ENCODE measurements around the gene CBFA2T3.
"Not testable (repeated sequence)": the region's sequence is repeated elsewhere in the genome, so short reads cannot be mapped to it uniquely, and the experiment has no call there.

The CBFA2T3 gene

DNA sequence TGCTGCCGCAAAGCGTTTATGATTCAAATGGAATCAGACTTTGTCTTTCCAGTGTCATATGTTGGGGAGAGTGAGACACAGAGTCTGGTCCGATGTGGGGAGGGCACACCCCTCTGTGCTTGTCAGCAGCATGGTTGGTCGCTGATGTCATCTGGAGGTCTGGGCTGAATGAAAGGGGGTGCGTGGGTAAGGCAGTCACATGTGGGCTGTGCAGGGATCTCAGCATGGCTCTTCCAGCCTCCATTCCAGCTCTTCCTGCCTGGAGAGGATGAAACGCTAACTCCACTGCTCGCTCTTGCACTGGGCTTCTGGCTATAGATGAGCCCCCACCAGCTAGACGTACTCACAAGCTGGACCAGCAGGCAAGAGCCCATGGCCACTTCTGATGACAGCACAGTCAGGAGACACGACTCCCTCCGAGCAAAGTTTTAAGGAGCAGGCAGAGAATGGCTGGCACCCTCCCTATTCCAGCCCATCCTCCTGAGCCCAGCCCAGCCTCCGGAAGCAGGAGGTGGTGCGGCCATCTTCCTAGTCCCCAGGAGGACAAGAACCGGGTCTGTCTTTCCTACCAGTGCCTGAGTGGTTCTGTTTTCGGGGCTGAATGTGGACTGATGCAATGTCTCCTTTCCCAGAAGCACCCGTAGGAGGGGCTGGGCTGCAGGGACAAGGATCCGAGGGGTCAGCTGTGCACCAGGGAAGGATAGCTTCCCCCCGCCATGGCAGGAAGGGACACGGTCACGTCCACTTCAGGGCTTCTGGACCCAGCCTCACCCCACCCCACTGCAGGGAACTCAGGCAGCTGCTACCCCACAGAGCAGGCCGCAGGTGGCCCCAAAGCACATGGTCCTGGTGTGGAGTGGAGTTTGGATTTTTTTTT, 41.5 kb upstream of the CBFA2T3 start:
- H3K36me3 ChIP-seq (ENCODE audit: control insufficient read depth, insufficient read depth, low read length), result no peaks in the 10 kb centered on the region
- peaks cover 13% of the 10 kb centered on the region for H3K27me3 ChIP-seq (ENCODE audit: control insufficient read depth, insufficient read depth, low read length)
- no peak overlapping the region for H3K27ac ChIP-seq (ENCODE audit: low read depth, low read length)
- no peaks in the 10 kb centered on the region for H3K4me1 ChIP-seq (ENCODE audit: control insufficient read depth, insufficient read depth, low read length)
- H3K9ac ChIP-seq (ENCODE audit: low read length), result no peak overlapping the region
- no peak overlapping the region for H3K4me3 ChIP-seq (ENCODE audit: low read length)

DNA sequence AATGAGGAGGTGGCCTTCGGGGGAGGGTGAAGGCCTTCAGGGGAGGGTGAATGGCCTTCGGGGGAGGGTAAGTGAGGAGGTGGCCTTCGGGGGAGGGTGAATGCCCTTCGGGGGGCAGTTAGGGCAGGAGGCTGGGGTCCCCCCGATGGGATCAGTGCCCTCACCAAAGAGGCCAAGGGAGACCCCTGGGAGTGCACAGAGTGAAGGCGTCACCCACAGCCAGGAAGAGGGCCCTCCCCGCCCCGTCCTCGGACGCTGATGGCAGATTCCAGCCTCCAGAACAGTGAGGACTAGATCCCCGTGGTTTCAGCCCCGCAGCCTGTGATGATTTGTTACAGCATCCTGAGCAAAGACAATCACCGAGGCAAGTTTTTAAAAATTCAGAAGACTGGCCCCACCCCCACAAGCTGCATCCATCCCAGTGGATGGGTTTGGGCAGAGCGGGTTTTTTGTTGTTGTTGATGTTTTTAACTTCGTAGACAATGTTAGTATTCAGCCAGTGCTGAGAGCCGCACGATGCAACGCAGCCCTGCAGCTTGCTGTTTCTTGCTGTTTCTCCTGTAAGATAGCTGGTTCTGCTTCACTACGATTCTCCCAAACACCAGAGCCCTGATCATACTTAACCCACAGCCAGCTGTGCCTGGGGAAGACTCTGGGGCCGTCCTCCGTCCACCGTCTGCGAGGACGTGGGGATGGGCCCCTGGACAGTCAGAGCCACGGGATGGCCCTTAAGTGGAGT, 40.7 kb upstream of the CBFA2T3 start:
- Histone ChIP-seq H3K27ac (ENCODE audit: low read depth, low read length) (no peak overlapping the region), H3K27me3 (ENCODE audit: control insufficient read depth, insufficient read depth, low read length) (peaks cover 18% of the 10 kb centered on the region), H3K4me3 (ENCODE audit: low read length) (no peak overlapping the region), H3K36me3 (ENCODE audit: control insufficient read depth, insufficient read depth, low read length) (no peaks in the 10 kb centered on the region), H3K4me1 (ENCODE audit: control insufficient read depth, insufficient read depth, low read length) (no peaks in the 10 kb centered on the region), H3K9ac (ENCODE audit: low read length) (no peak overlapping the region)

DNA sequence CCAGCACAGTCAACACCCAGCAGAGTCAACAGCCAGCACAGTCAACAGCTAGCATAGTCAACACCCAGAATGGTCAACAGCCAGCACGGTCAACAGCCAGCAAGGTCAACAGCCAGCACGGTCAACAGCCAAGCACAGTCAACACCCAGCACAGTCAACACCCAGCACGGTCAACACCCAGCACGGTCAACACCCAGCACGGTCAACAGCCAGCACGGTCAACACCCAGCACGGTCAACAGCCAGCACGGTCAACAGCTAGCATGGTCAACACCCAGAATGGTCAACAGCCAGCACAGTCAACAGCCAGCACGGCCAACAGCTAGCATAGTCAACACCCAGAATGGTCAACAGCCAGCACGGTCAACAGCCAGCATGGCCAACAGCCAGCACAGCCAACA, 39.6 kb upstream of the CBFA2T3 start:
- not testable (repeated sequence) for H3K36me3 ChIP-seq (ENCODE audit: control insufficient read depth, insufficient read depth, low read length); H3K4me1 ChIP-seq (ENCODE audit: control insufficient read depth, insufficient read depth, low read length); H3K9ac ChIP-seq (ENCODE audit: low read length); H3K4me3 ChIP-seq (ENCODE audit: low read length); H3K27ac ChIP-seq (ENCODE audit: low read depth, low read length)
- peaks cover 16% of the 10 kb centered on the region for H3K27me3 ChIP-seq (ENCODE audit: control insufficient read depth, insufficient read depth, low read length)

DNA sequence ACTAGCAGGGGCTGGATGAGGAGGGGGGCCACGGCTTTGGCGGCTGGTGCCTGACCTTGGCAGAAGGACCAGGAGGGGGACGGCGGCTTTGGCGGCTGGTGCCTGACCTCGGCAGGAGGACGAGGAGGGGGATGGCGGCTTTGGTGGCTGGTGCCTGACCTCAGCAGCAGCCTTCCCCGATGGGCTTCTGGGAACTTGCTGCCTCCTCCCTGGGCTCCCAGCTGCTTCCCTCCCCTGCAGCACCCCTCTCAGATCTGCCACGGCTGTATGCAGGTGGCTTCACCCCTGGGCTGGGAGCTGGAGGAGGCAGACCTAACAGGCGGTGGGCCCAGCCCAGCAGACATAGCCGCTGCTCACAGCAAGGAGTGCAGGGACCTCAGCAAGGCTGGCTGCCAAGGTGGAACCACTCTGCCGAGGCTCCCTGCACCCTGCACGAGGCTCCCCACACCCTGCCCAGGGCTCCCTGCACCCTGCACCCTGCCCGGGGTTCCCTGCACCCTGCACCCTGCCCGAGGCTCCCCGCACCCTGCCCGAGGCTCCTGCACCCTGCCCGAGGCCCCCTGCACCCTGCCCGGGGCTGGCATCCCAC, 38.4 kb upstream of the CBFA2T3 start:
- no peaks in the 10 kb centered on the region for H3K4me1 ChIP-seq (ENCODE audit: control insufficient read depth, insufficient read depth, low read length)
- no peak overlapping the region for H3K27ac ChIP-seq (ENCODE audit: low read depth, low read length)
- no peak overlapping the region for H3K9ac ChIP-seq (ENCODE audit: low read length)
- no peaks in the 10 kb centered on the region for H3K36me3 ChIP-seq (ENCODE audit: control insufficient read depth, insufficient read depth, low read length)
- H3K27me3 ChIP-seq (ENCODE audit: control insufficient read depth, insufficient read depth, low read length), result peaks cover 9% of the 10 kb centered on the region
- no peak overlapping the region for H3K4me3 ChIP-seq (ENCODE audit: low read length)

DNA sequence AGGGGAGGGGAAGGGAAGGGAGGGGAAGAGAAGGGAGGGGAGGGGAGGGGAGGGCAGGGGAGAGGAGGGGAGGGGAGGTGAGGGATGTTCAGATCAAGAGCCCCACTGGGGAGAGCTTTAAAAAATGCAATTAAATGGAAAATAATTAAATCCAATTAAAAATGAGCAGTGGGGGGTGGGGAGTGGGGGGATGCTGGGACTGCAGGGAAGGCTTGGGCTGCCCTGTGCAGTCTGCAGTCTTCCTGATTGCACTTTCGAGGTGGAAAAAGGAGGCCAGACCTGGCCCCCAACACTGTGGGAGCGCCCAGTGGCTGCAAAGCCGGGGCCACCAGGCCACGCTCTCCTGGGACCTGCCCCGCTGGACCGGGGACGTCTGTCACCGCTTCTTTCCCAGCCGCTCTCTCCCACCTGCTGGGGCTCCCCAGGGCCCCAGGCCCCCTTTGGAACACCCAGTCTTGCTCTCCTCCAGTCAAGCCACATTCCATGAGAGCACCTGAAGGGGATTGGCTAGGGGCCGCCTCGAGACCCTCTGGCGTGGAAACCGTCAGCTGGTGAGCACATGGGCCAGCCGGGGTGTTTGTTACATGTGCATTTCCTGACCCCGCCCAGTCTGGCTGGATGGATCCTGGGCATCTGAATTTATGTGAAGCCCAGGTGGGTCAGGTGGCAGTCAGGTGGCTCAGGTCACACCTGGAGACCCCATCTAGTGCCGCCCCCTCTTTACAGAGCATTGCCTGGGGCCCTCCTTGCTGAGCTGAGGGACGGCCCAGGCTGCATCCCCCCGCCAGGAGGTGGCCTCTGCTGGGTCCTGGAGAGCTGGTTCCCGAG, 37.6 kb upstream of the CBFA2T3 start:
- Histone ChIP-seq H3K27ac (ENCODE audit: low read depth, low read length) (no peak overlapping the region), H3K9ac (ENCODE audit: low read length) (no peak overlapping the region), H3K4me1 (ENCODE audit: control insufficient read depth, insufficient read depth, low read length) (no peaks in the 10 kb centered on the region), H3K36me3 (ENCODE audit: control insufficient read depth, insufficient read depth, low read length) (no peaks in the 10 kb centered on the region), H3K27me3 (ENCODE audit: control insufficient read depth, insufficient read depth, low read length) (peaks cover 9% of the 10 kb centered on the region), H3K4me3 (ENCODE audit: low read length) (no peak overlapping the region)

DNA sequence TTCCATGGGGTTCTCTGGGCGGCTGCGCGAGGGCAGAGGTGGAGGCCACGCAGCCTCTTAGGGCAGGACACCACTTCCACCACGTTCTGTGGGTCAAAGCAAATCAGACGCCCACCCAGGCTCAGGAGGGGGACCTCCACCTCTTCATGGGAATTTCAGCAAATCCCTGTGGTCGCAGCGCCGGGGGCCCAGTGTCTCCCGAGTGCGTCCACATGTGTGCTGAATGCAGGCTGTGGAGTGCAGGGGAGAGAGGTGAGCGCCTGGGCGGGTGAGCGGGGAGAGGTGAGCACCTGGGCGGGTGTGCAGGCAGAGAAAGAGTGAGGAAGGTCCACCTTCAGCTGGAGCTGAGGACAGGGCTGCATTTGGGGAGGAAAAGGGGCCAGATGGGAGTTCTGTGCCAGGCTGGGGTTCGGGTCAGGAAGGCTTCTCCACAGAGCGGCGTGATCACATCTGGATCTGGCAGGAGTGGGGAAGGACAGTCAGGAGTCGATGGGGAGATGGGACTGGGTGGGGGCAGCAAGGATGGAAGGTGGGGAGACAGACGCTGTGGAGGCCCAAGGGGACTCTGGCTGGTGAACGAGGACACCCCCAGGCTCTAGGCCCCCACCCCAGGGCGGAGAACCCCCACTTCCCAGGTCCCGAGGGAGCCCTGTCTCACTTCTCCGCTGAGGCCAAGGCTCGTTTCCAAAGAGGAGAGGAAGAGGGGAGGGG, 36.8 kb upstream of the CBFA2T3 start:
- peaks cover 9% of the 10 kb centered on the region for H3K27me3 ChIP-seq (ENCODE audit: control insufficient read depth, insufficient read depth, low read length)
- H3K4me1 ChIP-seq (ENCODE audit: control insufficient read depth, insufficient read depth, low read length), result no peaks in the 10 kb centered on the region
- no peaks in the 10 kb centered on the region for H3K36me3 ChIP-seq (ENCODE audit: control insufficient read depth, insufficient read depth, low read length)
- H3K9ac ChIP-seq (ENCODE audit: low read length), result no peak overlapping the region
- H3K27ac ChIP-seq (ENCODE audit: low read depth, low read length), result no peak overlapping the region
- no peak overlapping the region for H3K4me3 ChIP-seq (ENCODE audit: low read length)

DNA sequence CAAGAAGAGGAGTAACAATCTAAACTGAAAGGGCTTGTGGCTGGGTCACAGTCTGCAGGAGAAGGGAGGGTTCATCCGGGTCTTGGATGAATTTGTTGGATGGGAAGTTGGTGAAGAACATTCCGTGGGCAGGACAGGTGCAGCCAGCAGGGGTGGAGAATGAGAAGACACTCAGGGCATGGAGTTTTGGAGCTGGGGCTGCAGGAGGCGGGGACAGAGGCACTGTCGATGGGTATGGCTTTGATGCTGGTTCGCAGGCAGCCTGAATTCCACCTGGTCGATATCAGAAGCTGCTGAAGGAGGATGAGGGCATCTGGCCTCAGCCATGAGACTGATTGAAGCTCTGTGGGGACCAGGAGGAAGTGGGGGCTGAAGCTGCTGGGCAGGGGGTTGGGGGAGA, 36.1 kb upstream of the CBFA2T3 start:
- H3K27ac ChIP-seq (ENCODE audit: low read depth, low read length), result no peak overlapping the region
- no peak overlapping the region for H3K9ac ChIP-seq (ENCODE audit: low read length)
- H3K4me1 ChIP-seq (ENCODE audit: control insufficient read depth, insufficient read depth, low read length), result no peaks in the 10 kb centered on the region
- H3K27me3 ChIP-seq (ENCODE audit: control insufficient read depth, insufficient read depth, low read length), result peaks cover 9% of the 10 kb centered on the region
- no peak overlapping the region for H3K4me3 ChIP-seq (ENCODE audit: low read length)
- no peaks in the 10 kb centered on the region for H3K36me3 ChIP-seq (ENCODE audit: control insufficient read depth, insufficient read depth, low read length)

DNA sequence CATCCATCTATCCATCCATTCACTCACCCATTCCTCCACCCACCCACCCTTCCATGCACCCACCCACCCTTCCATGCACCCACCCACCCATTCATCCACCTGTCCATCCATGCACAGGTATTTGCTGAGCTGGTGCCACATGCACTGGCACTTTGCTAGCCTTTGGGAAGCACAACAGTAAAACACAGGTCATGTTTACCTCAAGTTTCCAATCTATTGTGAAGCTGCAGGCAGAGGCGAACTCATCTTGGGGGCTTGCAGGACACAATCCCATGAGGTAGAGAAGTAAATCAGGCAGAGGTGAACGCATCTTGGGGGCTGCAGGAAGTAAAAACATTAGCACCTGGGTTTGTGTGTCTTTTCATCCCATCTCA, 35.6 kb upstream of the CBFA2T3 start:
- Histone ChIP-seq H3K9ac (ENCODE audit: low read length) (no peak overlapping the region), H3K4me1 (ENCODE audit: control insufficient read depth, insufficient read depth, low read length) (no peaks in the 10 kb centered on the region), H3K4me3 (ENCODE audit: low read length) (no peak overlapping the region), H3K36me3 (ENCODE audit: control insufficient read depth, insufficient read depth, low read length) (no peaks in the 10 kb centered on the region), H3K27ac (ENCODE audit: low read depth, low read length) (no peak overlapping the region), H3K27me3 (ENCODE audit: control insufficient read depth, insufficient read depth, low read length) (peaks cover 9% of the 10 kb centered on the region)

DNA sequence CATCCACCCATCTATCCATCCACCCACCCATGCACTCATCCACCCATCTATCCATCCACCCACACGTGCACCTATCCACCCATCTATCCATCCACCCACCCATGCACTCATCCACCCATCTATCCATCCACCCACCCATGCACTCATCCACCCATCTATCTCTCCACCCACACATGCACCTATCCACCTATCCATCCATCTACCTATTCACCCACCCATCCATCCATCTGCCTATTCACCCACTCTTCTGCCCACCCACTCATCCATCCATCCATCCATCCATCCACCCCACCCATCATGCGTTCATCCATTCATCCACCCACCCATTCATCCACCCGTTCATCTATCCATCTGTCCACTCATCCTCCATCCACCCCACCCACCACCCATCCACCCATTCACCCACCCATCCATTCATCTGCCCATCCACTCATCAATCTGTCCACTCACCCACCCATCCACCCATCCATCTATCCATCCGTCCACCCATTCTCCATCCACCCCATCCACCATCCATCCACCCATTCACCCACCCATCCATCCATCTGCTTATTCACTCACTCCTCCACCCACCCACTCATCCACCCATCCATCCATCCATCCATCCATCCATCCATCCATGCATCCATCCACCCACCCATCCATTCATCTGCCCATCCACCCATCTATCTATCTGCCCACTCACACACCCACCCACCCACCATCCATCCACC, 35.1 kb upstream of the CBFA2T3 start:
- no peak overlapping the region for H3K27ac ChIP-seq (ENCODE audit: low read depth, low read length)
- no peak overlapping the region for H3K9ac ChIP-seq (ENCODE audit: low read length)
- no peak overlapping the region for H3K4me3 ChIP-seq (ENCODE audit: low read length)
- no peaks in the 10 kb centered on the region for H3K4me1 ChIP-seq (ENCODE audit: control insufficient read depth, insufficient read depth, low read length)
- no peaks in the 10 kb centered on the region for H3K36me3 ChIP-seq (ENCODE audit: control insufficient read depth, insufficient read depth, low read length)
- peaks cover 9% of the 10 kb centered on the region for H3K27me3 ChIP-seq (ENCODE audit: control insufficient read depth, insufficient read depth, low read length)

DNA sequence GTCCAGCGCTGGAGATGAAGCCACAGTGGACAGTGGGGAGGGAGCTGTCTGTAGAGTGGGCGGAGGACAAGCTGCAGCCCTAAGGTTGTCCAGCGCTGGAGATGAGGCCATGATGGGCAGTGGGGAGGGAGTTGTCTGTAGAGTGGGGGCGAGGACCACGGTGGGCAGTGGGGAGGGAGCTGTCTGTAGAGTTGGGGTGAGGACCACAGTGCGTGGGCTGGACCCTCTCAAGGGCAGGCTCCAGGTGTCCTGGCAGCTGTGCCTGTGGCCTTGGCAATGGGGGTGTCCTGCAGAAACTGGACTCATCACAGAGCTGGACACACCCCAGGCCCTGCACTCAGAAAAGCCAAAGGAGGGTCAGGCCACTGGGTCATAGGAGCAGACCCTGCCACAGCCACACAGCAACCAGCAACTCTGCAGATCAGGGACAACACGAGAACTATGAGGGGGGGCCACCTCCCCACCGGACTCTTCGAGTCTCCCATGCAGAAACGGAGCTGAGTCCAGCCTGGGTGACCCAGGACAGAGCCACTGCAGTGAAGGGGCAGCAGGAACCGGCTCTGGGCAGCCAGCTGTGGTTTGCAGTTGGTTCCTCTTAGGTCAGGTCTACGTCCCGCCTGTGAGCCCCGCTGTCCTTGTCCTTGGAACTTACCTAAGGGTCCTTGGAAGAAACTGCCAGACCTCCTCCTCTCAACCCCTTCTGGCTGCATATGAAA, 33.4 kb upstream of the CBFA2T3 start:
- peaks cover 12% of the 10 kb centered on the region for H3K27me3 ChIP-seq (ENCODE audit: control insufficient read depth, insufficient read depth, low read length)

More for the DNA sequence above, 33.4 kb upstream of the CBFA2T3 start:
- Histone ChIP-seq H3K27ac (ENCODE audit: low read depth, low read length) (no peak overlapping the region), H3K9ac (ENCODE audit: low read length) (no peak overlapping the region), H3K4me1 (ENCODE audit: control insufficient read depth, insufficient read depth, low read length) (no peaks in the 10 kb centered on the region), H3K36me3 (ENCODE audit: control insufficient read depth, insufficient read depth, low read length) (no peaks in the 10 kb centered on the region), H3K4me3 (ENCODE audit: low read length) (no peak overlapping the region)

Measured in rectal smooth muscle tissue (tissue), 1 donor.